ENCODE results near the gene LRRC40. TPM values are rescaled to one million over a fixed set of nuclear protein-coding genes. Genes with fewer than 3 reads are reported as not detected.
"Not testable (repeated sequence)": the region's sequence is repeated elsewhere in the genome, so short reads cannot be mapped to it uniquely, and the experiment has no call there.

LRRC40 gene
- total and polyA plus RNA-seq, 7 experiments from 2014 or later, result 6.1 to 19.2 (median 11.5) TPM

DNA sequence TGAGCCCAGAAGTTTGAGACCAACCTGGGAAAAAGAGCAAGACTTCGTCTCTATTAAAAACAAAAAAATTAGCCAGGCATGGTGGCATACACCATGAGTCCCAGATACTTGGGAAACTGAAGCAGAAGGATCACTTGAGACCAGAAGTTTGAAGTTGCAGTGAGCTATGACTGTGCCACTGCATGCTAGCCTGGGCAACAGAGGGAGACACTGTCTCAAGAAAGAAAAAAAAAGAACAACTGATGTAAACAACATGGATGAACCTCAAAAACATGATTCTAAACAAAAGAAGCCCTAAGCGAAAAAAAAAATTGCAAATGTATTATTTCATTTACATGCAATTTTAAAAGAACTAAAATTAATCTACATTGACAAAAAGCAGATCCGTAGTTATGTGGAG lies 9.0 kb downstream of the LRRC40 start:
- Histone ChIP-seq H3K9me3 (ENCODE audit: control insufficient read depth in 2 of 3, low read length in 3 of 3) (no peaks in the 10 kb centered on the region), H3K27ac (ENCODE audit: low read depth, low read length) (no peak overlapping the region), H3K4me3 (ENCODE audit: low read length) (no peak overlapping the region), H3K27me3 (ENCODE audit: control insufficient read depth in 2 of 2, insufficient read depth in 2 of 2, low read length in 2 of 2) (no peaks in the 10 kb centered on the region), H3K36me3 (ENCODE audit: control insufficient read depth in 2 of 3, insufficient read depth in 3 of 3, low read length in 3 of 3) (no peaks in the 10 kb centered on the region), H3K4me1 (ENCODE audit: control insufficient read depth in 2 of 2, insufficient read depth in 2 of 2, low read length in 2 of 2) (no peaks in the 10 kb centered on the region)
- peaks cover 0 to 5% (median 0%) of the 10 kb centered on the region in 11 donors for H3K9me3 Mint-ChIP-seq
- intact Hi-C loops (cut with micrococcal nuclease), result no loop called here
- CTCF ChIA-PET, result no interaction called here
- H3K4me3 Mint-ChIP-seq, result no peak overlapping the region
- H3K4me1 Mint-ChIP-seq, result peaks cover 6 to 38% (median 26%) of the 10 kb centered on the region in 7 donors
- no peak overlapping the region for H3K27ac Mint-ChIP-seq
- no peak for DNase-seq
- ATAC-seq, result no peak
- no peaks in the 10 kb centered on the region for H3K27me3 Mint-ChIP-seq
- peaks cover 0 to 16% (median 10%) of the 10 kb centered on the region in 5 donors for H3K36me3 Mint-ChIP-seq
- POLR2A ChIA-PET, result no interaction called here

DNA sequence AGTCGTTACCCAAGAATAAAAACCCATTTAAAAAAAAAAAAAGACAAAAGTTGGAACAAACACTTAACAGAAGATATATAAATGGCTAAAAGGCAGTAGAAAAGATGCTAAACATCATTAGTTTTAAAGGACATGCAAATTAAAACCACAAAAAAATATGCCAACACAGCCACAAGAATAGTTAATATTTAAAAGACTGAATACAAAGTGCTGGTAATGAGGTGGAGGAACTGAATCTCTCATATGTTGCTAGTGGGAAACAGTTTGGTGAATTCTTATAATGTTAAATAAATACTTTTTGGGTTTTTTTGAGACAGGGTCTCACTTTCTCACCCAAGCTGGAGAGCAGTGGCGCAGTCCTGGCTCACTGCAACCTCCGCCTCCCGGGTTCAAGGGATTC lies 10.0 kb downstream of the LRRC40 start:
- Mint-ChIP-seq H3K4me1 (peaks cover 2 to 37% (median 25%) of the 10 kb centered on the region in 7 donors), H3K27ac (no peak overlapping the region), H3K27me3 (no peaks in the 10 kb centered on the region), H3K9me3 (peaks cover 0 to 5% (median 0%) of the 10 kb centered on the region in 11 donors), H3K4me3 (no peak overlapping the region), H3K36me3 (peaks cover 0 to 10% (median 6%) of the 10 kb centered on the region in 5 donors)
- no peak for ATAC-seq
- Histone ChIP-seq H3K4me3 (ENCODE audit: low read length) (no peak overlapping the region), H3K4me1 (ENCODE audit: control insufficient read depth in 2 of 2, insufficient read depth in 2 of 2, low read length in 2 of 2) (no peaks in the 10 kb centered on the region), H3K27ac (ENCODE audit: low read depth, low read length) (no peak overlapping the region), H3K9me3 (ENCODE audit: control insufficient read depth in 2 of 3, low read length in 3 of 3) (no peaks in the 10 kb centered on the region), H3K36me3 (ENCODE audit: control insufficient read depth in 2 of 3, insufficient read depth in 3 of 3, low read length in 3 of 3) (no peaks in the 10 kb centered on the region), H3K27me3 (ENCODE audit: control insufficient read depth in 2 of 2, insufficient read depth in 2 of 2, low read length in 2 of 2) (no peaks in the 10 kb centered on the region)
- CTCF ChIA-PET, result no interaction called here
- intact Hi-C loops (cut with micrococcal nuclease), result no loop called here
- POLR2A ChIA-PET, result no interaction called here
- no peak for DNase-seq

DNA sequence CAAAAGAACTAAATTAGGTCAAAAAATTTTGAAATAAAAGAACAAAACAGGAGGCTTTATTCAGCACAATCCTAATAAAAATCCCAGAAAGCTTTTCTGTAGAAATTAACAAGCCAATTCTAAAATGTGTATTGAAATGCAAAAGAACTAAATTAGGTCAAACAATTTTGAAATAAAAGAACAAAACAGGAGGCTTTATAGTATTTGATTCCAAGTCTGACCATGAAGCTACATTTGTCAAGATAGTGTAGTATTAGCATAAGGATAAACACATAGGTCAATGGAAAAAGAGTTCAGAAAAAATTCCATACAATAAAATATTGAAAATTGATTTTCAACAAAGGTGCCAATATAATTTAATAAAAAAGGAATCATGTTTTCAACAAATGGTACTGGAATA lies 10.8 kb downstream of the LRRC40 start:
- H3K36me3 Mint-ChIP-seq, result peaks cover 0 to 10% (median 6%) of the 10 kb centered on the region in 5 donors
- H3K27me3 ChIP-seq (ENCODE audit: control insufficient read depth in 2 of 2, insufficient read depth in 2 of 2, low read length in 2 of 2), result no peaks in the 10 kb centered on the region
- ATAC-seq, result no peak
- no peak overlapping the region for H3K27ac ChIP-seq (ENCODE audit: low read depth, low read length)
- H3K4me1 Mint-ChIP-seq, result peaks cover 2 to 39% (median 24%) of the 10 kb centered on the region in 7 donors
- no peaks in the 10 kb centered on the region for H3K4me1 ChIP-seq (ENCODE audit: control insufficient read depth in 2 of 2, insufficient read depth in 2 of 2, low read length in 2 of 2)
- no peak overlapping the region for H3K4me3 ChIP-seq (ENCODE audit: low read length)
- no peak overlapping the region for H3K4me3 Mint-ChIP-seq
- H3K9me3 ChIP-seq (ENCODE audit: control insufficient read depth in 2 of 3, low read length in 3 of 3), result no peaks in the 10 kb centered on the region
- ChIA-PET POLR2A (no interaction called here), CTCF (no interaction called here)
- H3K27ac Mint-ChIP-seq, result no peak overlapping the region
- H3K36me3 ChIP-seq (ENCODE audit: control insufficient read depth in 2 of 3, insufficient read depth in 3 of 3, low read length in 3 of 3), result no peaks in the 10 kb centered on the region
- intact Hi-C loops (cut with micrococcal nuclease), result loop anchor here in 1 of 2 donors (5.0 kb wide), 1 partner anchor 33 kb away; no protein-coding TSS in a partner anchor
- DNase-seq, result no peak
- no peaks in the 10 kb centered on the region for H3K27me3 Mint-ChIP-seq
- H3K9me3 Mint-ChIP-seq, result peaks cover 0 to 5% (median 0%) of the 10 kb centered on the region in 11 donors

DNA sequence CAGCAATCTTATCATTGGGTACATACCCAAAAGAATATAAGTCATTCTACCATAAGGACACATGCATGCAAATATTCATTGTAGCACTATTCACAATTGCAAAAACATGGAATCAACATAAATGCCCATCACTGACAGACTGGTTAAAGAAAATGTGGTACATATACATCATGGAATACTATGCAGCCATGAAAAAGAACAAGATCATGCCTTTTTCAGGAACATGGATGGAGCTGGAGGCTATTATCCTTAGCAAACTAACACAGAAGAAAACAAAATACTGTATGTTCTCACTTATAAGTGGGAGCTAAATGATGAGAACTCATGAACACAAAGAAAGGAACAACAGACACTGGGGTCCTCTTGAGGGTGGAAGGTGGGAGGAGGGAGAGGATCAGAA lies 12.9 kb downstream of the LRRC40 start:
- CTCF ChIA-PET, H3K9me3 Mint-ChIP-seq: not testable (repeated sequence)

DNA sequence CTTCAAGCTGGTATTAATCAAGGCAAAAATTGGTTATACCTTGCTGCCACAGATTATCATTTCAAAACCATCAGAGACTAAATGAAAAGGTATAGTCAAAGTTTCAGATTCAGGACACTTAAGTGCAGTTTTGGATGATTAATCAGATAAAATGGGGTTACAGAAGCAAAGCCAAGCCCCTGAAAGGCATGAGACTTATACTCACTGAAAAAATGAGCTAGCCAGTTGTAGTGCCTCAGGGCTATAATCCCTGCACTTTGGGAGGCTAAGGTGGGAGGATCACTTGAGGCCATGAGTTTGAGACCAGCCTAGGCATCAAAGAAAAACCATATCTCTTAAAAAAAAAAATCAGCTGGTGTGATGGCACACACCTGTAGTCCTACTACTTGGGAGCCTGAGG lies 15.2 kb downstream of the LRRC40 start:
- H3K4me3 Mint-ChIP-seq, result no peak overlapping the region
- H3K27me3 ChIP-seq (ENCODE audit: control insufficient read depth in 2 of 2, insufficient read depth in 2 of 2, low read length in 2 of 2), result no peaks in the 10 kb centered on the region
- ATAC-seq, result no peak

More for the DNA sequence above, 12.9 kb downstream of the LRRC40 start:
- H3K4me1 ChIP-seq (ENCODE audit: control insufficient read depth in 2 of 2, insufficient read depth in 2 of 2, low read length in 2 of 2); H3K4me3 Mint-ChIP-seq; H3K27me3 Mint-ChIP-seq; H3K36me3 Mint-ChIP-seq; H3K27me3 ChIP-seq (ENCODE audit: control insufficient read depth in 2 of 2, insufficient read depth in 2 of 2, low read length in 2 of 2); POLR2A ChIA-PET; ATAC-seq; DNase-seq; H3K4me3 ChIP-seq (ENCODE audit: low read length); H3K9me3 ChIP-seq (ENCODE audit: control insufficient read depth in 2 of 3, low read length in 3 of 3); H3K27ac Mint-ChIP-seq; H3K36me3 ChIP-seq (ENCODE audit: control insufficient read depth in 2 of 3, insufficient read depth in 3 of 3, low read length in 3 of 3); H3K27ac ChIP-seq (ENCODE audit: low read depth, low read length): not testable (repeated sequence)
- intact Hi-C loops (cut with micrococcal nuclease), result loop anchor here in 1 of 2 donors (5.0 kb wide), 1 partner anchor 35 kb away; no protein-coding TSS in a partner anchor
- H3K4me1 Mint-ChIP-seq, result peaks cover 2 to 34% (median 21%) of the 10 kb centered on the region in 7 donors

DNA sequence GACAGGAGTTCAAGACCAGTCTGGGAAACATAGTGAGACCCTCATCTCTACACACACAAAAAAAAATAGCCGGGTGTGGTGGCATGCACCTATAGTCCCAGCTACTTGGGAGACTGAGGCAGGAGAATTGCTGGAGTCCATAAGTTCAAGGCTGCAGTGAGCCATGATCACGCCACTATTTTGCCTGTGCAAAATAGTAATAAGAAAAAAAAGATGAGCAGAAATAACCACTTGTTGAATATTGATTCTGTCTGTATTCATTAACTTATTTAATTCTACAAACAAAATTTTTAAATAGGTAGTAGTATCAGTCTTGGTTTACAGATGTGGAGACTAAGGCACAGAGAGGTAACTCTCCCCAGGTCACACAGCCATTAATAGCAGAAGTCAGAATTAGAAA lies 16.9 kb downstream of the LRRC40 start:
- CTCF ChIA-PET, result no interaction called here
- H3K9me3 Mint-ChIP-seq, result peaks cover 0 to 5% (median 0%) of the 10 kb centered on the region in 11 donors
- intact Hi-C loops (cut with micrococcal nuclease), result no loop called here
- Histone ChIP-seq H3K4me3 (ENCODE audit: low read length) (no peak overlapping the region), H3K9me3 (ENCODE audit: control insufficient read depth in 2 of 3, low read length in 3 of 3) (no peaks in the 10 kb centered on the region), H3K27ac (ENCODE audit: low read depth, low read length) (no peak overlapping the region), H3K36me3 (ENCODE audit: control insufficient read depth in 2 of 3, insufficient read depth in 3 of 3, low read length in 3 of 3) (peaks cover 0 to 11% (median 0%) of the 10 kb centered on the region in 3 experiments), H3K27me3 (ENCODE audit: control insufficient read depth in 2 of 2, insufficient read depth in 2 of 2, low read length in 2 of 2) (no peaks in the 10 kb centered on the region), H3K4me1 (ENCODE audit: control insufficient read depth in 2 of 2, insufficient read depth in 2 of 2, low read length in 2 of 2) (no peaks in the 10 kb centered on the region)
- H3K27ac Mint-ChIP-seq, result no peak overlapping the region
- peaks cover 2 to 26% (median 14%) of the 10 kb centered on the region in 7 donors for H3K4me1 Mint-ChIP-seq
- DNase-seq (no peak), ATAC-seq (no peak)
- H3K27me3 Mint-ChIP-seq, result no peaks in the 10 kb centered on the region
- no peak overlapping the region for H3K4me3 Mint-ChIP-seq
- POLR2A ChIA-PET, result no interaction called here
- peaks cover 0 to 28% (median 12%) of the 10 kb centered on the region in 5 donors for H3K36me3 Mint-ChIP-seq

More for the DNA sequence above, 15.2 kb downstream of the LRRC40 start:
- Mint-ChIP-seq H3K4me1 (peaks cover 2 to 26% (median 16%) of the 10 kb centered on the region in 7 donors), H3K27ac (no peak overlapping the region), H3K9me3 (peaks cover 0 to 5% (median 0%) of the 10 kb centered on the region in 11 donors), H3K27me3 (no peaks in the 10 kb centered on the region), H3K36me3 (peaks cover 0 to 24% (median 8%) of the 10 kb centered on the region in 5 donors)
- H3K36me3 ChIP-seq (ENCODE audit: control insufficient read depth in 2 of 3, insufficient read depth in 3 of 3, low read length in 3 of 3), result no peaks in the 10 kb centered on the region
- no peaks in the 10 kb centered on the region for H3K4me1 ChIP-seq (ENCODE audit: control insufficient read depth in 2 of 2, insufficient read depth in 2 of 2, low read length in 2 of 2)
- H3K27ac ChIP-seq (ENCODE audit: low read depth, low read length), result no peak overlapping the region
- intact Hi-C loops (cut with micrococcal nuclease), result loop anchor here in 1 of 2 donors (5.0 kb wide), 1 partner anchor 37 kb away; no protein-coding TSS in a partner anchor
- DNase-seq, result no peak
- ChIA-PET POLR2A (no interaction called here), CTCF (no interaction called here)
- H3K9me3 ChIP-seq (ENCODE audit: control insufficient read depth in 2 of 3, low read length in 3 of 3), result no peaks in the 10 kb centered on the region
- H3K4me3 ChIP-seq (ENCODE audit: low read length), result no peak overlapping the region

DNA sequence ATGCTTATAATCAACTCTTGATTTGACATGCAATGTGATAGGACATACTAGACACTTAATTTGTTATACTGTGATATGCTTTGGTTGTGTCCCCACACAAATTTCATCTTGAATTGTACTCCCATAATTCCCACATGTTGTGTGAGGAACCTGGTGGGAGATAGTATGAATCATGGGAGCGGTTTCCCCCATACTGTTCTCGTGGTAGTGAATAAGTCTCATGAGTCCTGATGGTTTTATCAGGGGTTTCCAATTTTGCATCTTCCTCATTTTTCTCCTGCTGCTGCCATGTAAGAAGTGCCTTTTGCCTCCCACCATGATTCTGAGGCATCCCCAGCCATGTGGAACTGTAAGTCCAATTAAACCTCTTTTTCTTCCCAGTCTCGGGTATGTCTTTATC lies 20.2 kb downstream of the LRRC40 start:
- POLR2A ChIA-PET; H3K27me3 Mint-ChIP-seq; H3K27me3 ChIP-seq (ENCODE audit: control insufficient read depth in 2 of 2, insufficient read depth in 2 of 2, low read length in 2 of 2); H3K4me3 Mint-ChIP-seq; DNase-seq; H3K27ac ChIP-seq (ENCODE audit: low read depth, low read length); H3K4me1 ChIP-seq (ENCODE audit: control insufficient read depth in 2 of 2, insufficient read depth in 2 of 2, low read length in 2 of 2); intact Hi-C loops (cut with micrococcal nuclease); H3K4me3 ChIP-seq (ENCODE audit: low read length); H3K9me3 Mint-ChIP-seq; ATAC-seq; CTCF ChIA-PET; H3K9me3 ChIP-seq (ENCODE audit: control insufficient read depth in 2 of 3, low read length in 3 of 3): not testable (repeated sequence)
- Mint-ChIP-seq H3K4me1 (peaks cover 0 to 11% (median 4%) of the 10 kb centered on the region in 7 donors), H3K27ac (peak overlapping the region in 1 of 9 donors; percentile 51), H3K36me3 (peaks cover 0 to 37% (median 22%) of the 10 kb centered on the region in 5 donors)
- peaks cover 0 to 12% (median 0%) of the 10 kb centered on the region in 3 experiments for H3K36me3 ChIP-seq (ENCODE audit: control insufficient read depth in 2 of 3, insufficient read depth in 3 of 3, low read length in 3 of 3)

All from naive thymus-derived CD4-positive, alpha-beta T cell (primary cell).